NCI-H2081 (cell line): Measurements from ENCODE around the gene SIRT7.
"Not testable (repeated sequence)": the region's sequence is repeated elsewhere in the genome, so short reads cannot be mapped to it uniquely, and the experiment has no call there.

Experiments used
- DNase-seq, 2 experiments: peaks; one replicate each; lab custom pipeline; 2025; lab: John Stamatoyannopoulos, UW

SIRT7 gene

DNA sequence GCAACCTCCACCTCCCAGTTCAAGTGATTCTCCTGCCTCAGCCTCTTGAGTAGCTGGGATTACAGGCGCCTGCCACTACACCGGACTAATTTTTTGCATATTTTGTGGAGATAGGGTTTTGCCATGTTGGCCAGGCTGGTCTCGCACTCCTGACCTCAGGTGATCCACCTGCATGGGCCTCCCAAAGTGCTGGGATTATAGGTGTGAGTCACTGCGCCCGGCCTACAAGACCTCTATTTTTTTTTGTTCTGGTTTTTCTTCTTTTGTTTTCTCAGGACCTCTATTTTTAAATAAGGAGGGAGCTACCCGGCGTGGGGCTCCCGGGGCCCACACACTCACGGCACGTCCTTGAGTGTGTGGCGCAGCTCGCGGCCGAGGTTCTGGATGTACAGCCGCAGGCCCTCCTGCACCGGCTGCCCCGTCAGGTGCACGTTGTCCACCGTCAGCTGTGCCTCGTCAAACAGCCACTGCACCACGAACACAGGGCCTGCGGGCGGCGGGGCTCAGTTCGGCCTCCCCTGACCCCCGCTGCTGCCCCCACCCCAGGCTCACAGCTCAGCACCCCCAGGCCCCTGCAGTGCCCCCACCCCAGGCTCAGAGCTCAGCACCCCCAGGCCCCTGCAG, 37.2 kb upstream of the SIRT7 start:
- no peak for DNase-seq

DNA sequence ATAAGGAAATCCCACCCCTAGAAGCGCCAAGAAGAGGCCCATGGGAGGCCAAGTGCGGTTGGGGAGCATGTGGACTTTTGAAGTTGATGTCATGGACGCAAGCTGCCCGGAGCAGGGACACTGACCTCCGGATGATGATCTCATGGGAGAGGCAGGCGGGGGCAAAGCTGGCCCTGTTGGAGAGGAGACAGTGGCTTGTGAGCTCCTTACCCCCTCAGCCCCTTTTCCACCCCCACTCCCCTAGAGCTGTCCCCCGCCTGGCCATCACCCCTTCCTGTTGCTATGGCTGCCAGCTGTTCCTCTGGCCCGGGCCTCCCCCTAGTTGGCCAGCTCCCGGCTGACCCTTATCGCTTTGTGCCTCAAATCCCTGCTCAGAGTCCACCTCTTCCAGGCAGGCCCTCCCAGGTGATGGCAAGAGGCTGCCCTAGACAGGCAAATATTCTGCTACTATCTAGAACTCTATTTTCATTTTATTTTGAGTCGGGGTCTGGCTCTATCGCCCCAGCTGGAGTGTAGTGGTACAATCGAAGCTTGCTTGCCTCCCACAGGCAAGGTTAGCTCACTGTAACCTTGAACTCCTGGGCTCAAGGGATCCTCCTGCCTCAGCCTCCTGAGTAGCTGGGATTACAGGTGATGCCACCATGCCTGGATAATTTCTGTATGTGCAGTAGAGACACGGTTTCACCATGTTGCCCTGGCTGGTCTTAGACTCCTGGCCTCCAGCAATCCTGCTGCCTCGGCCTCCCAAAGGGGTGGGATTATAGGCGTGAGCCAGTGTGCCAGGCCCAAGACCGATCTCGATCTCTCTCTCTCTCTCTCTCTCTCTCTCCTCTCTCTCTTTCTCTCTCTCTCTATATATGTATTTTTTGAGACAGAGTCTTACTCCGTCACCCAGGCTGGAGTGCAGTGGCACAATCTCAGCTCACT, 36.4 kb upstream of the SIRT7 start:
- no peak for DNase-seq

DNA sequence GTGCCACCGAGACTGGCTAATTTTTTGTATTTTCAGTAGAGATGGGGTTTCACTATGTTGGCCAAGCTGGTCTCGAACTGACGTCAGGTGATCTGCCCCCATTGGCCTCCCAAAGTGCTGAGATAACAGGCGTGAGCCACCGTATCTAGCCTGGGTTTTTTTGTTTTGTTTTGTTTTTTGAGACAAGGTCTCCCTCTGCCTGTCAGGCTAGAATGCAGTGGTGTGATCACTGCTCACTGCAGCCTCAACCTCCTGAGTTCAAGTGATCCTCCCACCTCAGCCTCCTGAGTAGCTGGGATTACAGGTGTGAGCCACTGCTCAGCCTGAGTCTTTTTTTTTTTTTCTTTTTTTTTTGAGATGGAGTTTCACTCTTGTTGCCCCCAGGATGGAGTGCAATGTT, 35.5 kb upstream of the SIRT7 start:
- not testable (repeated sequence) for DNase-seq

DNA sequence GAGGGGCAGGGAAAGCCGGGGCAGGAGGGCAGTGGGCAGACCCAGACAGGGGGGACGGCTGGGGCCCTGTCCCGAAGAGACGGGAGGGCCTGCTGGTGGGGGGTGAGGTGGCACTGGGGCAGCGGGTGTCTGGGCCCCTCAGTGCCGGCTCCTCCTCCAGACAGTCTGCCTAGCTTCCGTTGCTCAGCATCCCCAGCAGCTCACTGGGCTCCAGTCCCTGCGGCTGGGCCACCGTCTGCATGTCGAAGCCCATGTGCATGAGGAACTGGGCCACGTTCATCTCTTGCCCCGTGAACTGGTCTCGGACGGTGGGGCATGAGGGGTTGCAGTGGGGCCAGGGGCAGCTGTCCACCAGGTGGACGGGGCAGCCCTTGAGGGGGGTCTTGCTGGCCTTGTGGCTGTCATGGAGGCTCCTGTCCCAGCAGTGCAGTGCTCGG, 34.8 kb upstream of the SIRT7 start:
- no peak for DNase-seq

DNA sequence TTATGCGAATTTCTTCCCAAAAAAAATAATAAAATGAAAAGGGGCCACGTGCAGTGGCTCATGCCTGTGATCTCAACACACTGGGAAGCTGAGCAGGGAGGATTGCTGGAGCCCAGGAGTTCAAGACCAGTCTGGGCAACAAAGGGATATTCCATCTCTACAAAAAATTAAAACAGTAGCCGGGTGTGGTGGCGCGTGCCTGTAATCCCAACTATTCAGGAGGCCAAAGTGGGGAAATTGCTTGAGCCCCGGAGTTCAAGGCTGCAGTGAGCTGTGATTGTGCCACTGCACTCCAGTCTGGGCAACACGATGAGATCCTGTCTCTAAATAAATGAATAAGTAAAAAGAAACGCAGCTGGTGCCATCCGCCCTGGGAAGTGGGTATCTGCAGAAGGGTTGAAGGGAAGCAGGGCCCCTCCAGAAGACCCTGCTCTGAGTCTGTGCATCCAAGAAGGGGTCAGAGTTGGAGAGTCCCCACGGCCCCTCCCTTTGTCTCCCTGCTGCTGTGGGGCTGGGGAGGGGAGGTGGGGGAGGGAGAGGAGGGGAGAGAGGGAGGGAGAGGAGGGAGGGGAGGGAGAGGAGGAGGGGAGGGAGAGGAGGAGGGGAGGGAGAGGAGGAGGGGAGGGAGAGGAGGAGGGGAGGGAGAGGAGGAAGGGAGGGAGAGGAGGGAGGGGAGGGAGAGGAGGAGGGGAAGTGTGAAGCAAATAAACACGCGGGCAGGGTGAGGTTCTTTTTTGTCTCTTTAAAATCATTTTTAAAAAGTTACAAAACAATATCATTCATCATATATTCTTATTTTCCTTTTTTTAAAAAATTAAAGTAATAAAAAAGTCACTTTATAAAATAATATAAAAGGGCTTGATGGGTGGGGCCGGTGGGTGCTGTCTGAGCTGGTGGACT, 34.1 kb upstream of the SIRT7 start:
- no peak for DNase-seq

DNA sequence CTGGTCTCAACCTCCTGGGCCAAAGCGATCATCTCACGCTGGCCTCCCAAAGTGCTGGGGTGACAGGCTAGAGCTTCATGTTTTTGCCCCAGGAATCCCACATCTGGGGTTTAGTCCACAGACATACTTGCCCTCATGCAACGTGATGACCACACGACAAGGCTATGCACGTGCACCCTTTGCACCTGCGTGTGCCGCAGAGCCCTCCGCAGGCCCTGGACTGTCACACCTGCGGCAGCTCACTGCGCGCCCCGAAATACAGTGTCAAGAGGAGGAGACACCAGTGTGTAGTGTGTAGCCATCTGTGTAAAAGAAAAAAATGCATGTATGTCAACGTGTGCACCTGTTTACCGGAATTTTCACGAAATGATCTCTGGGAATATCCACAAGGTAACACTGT, 32.5 kb upstream of the SIRT7 start:
- DNase-seq, result no peak

DNA sequence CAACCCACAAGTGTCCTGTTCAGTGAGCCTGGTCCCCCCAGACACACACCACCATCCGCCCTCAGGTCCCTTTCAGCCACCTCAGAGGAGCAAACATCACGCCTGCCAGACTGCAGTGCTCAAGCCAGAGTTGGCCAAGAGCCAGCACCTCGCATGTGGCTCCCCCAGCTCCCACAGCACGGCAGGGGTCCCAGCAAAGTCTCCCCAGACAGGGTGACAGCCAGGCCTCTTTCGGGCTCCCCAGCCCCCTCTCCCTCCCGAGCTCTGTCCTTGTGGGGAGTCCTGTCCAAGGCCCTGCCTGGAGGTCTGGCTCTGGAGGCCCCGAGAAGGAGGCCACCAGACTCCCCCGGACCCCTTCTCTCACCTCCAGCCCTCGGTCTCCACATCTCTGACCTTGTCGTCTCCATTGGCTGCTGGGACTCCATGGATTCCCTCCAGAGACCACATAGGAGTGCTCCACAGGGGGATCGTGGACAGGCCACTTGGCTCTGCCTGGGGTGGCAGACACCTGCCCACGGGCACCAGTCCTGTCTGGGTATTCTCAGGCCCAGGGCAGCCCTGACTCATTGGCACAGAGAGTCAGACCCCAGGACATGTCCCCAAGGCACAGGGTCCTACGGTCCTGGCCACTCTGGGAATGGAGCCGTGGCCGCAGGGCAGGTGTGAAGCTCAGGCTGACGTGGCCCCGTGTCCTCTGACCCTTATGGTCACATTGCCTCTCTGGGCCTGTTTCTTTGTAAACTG, 30.8 kb upstream of the SIRT7 start:
- no peak for DNase-seq

DNA sequence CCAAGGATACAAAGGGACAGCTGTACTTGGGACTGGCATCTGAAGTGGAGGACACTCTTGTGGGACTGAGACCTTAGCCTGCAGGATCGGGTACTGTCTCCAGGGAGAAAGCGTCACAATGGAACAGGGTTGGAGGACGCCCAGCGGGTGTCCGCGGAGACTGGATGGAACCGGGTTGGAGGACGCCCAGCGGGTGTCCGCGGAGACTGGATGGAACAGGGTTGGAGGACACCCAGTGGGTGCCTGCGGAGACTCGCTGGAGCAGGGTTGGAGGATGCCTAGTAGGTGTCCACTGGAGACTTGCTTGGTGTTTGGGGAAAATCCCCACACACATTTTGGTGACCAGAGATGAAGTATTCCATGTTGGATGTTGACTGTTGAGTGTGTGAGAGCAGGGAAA, 29.2 kb upstream of the SIRT7 start, which contains the start of gene MYADML2:
MYADML2 (minus strand) TSS at position 45 of the 400 bp plus-strand sequence. CDS start 5,492 bp downstream, outside the sequence.
- DNase-seq, result no peak

DNA sequence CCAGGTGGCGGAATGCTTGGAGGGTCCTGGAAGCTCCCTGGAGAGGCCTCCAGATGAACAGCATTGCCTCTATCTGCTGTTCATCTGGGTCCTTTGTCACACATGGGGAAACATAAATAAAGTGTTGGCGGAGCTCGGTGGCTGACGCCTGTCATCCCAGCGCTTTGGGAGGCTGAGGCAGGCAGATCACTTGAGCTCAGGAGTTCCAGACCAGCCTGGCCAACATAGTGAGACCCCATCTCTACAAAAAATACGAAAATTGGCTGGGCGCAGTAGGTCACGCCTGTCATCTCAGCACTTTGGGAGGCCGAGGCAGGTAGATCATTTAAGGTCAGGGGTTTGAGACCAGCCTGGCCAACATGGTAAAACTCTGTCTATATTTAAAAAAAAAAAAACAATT, 26.9 kb upstream of the SIRT7 start:
- DNase-seq, result no peak

DNA sequence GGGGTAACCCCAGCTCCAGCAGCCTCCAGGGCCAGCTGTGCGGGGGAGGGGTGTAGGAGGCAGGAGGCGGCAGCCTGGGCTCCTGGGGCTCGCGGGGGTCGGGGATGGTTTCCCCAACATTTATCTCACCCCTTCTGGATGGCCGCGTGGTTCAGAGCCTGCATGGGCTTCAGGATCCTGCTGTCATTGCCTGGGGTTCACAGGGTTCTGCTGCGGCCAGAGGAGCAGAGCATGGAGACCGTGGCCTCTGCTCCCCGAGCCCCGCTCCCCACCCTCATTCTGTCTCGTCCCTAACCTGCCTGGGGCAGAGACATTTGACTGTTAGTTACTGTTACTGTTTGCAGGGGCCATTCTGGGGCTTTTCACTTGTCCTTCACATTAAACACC, 24.2 kb upstream of the SIRT7 start:
- DNase-seq, result no peak

DNA sequence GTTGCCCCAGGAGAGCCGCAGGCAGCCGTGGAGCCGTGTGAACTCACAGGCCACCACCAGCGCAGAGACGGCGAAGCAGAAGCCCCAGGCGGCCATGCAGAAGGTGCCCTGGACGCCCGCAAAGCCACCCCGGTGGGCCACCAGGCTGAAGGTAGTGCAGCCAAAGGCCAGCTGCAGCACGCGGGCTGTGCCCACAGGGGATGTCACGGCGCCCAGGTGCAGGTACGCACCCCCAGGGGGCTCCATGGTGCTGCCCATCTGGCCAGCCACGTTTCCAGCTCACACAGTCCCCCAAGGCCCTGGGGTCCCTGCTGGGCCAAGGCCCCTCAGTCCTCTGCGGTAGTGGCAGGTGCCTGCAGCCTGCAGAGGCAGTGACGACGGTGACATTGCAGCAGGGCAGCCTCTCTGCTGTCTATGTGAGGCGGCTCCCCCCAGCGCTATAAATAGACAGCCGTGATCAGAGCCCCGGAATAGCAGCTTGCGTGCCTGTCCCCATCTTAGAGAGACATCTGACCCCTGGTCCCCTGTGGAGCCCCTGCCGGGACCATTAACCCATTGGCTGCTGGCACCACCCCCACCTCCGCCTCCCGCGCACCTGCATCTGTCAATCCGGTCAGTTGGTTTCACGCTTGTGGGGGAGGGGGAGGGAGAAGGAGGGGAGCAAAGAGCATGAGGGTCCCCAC, 23.6 kb upstream of the SIRT7 start:
- no peak for DNase-seq

DNA sequence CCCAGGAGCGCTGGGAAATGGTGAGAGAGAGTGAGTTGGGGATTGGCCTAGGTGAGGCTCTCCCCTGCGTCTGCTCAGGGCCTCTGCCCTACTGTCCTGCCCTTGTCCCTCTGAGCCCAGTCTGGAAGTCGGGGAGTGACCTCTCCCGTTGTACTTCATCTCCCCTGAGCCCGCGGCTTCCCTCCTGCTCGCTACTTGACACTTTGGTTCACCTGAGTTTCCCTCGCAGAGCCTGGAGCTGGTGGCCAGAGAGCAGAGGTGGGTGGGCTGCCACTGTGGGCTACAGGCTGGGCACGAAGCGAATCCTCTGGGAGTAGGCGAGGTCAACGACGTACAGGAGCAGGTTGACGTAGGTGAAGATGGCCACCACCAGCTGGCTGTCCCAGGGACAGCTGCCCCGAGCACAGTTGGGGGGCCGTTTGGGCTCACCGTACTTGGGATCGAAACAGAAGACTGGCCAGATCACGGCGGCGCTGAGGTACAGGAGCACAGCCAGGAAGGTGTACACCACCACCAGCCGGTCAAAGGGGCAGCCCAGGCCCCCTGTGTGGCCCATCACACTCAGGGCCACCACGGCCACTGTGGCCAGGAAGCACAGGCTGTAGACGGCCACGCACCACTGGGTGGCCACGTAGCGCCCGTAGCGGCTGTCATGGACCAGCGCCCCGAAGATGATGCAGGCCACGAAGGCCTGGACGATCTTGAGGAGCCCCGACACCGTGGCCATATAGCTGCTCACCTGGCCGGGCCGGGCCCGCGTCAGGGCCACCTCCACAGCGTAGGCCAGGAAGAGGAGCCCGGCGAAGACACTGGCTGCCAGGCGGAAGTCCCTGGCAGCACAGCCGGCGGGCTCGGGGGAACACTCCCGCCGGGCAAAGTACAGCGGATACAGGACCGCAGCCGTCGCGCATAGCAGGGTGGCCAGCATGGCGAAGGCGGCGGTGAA, 22.8 kb upstream of the SIRT7 start:
- DNase-seq, result no peak

DNA sequence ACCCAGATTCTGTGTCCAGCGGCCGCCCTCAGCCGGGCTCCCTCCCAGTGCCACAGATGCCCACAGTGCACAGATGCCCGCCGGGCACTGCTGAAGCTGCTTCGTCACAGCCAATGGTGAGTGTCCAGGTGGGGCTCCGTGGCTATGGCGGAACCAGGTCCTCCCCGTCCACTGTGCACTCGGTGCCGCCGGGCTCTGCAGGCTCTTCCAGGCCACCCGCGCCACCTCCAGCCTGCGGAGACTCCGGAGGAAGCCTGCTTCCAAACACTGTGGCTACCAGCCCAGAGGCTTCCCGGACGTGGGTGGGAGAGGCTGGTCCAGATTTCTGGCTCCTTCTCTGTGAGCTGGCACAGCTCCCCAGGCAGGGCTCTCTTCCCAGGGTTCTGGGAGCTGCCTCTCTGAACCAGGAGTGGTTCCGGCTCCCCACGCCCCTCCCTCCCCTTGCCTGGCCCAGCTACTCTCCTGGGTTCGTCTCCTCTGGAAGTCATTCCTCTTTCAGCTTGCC, 22.0 kb upstream of the SIRT7 start:
- no peak for DNase-seq

DNA sequence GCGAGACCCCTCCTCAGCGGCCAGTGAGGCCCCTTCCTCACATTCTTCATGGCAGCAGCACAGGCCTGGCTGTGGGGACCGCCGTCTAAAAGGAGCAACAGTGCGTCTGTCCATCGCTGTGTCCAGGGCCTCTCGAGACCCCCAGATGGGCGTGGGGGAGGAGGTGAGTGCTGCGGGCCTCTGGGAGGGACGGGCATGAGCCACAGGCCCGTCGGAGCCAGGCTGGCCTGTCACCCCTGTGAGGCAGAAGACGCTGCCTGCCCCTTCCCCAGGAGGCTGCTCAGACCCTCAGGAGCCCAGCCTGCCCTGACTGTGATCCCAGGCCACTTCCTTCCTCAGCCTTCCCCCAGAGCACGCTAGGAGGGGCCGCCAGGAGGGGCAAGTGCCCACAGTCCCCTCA, 21.2 kb upstream of the SIRT7 start:
- DNase-seq, result no peak

DNA sequence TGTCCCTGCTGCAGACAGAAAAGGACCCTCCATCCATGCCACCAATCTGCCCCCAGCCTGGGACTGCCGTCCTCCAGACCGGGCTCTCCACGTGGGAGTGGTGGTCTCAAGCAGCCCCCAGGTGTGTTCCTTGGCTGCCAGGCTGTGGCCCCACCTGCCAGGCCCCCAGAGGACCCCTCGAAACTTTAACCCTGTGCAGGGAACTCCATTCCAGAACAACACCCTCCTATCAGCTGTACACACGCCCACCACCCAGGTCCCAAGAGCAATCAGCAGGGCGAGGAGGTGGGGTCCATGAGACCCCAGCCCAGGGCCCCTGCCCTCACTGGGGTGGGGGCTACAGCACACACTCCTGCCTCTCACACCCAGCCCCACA, 17.7 kb upstream of the SIRT7 start:
- DNase-seq, result no peak

DNA sequence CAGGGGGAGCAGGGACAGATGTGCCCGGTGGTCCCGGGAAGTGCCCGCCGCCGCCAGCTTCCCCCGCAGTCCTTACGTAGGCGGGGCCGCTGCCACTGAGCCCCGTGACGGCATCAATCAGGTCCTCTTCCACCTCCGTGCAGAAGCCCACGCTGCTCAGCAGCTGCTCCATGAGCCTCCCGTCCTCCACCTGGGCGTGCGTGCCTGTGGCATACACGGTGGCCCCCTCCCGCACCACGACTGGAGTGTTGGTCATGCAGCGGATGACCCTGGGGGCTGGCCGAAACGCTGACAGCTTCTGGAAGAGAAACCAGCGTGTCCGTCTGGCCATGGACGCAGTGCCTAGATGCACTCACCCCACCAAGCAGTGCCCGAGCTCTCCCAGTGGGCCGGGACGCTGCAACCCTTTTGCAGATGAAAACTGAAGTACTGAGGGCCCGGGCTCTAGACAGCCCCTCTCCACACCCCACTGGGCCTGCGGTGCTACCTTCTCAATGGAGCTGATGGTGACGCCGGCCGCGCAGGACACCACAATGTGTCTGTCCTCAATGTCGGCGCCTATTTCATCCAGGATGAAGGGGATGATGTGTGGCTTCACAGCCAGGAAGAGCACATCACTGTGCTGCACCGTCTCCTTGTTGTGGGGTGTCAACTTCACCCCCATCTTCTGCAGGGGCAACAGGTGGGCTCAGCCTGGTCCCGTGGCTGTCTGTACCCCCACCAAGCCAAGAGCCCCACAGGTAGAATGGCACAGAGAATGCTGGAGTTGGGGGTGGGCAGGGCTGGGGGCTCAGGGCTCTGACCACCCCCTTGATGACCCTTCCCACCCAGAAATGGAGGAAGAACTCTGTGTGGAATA, 17.1 kb upstream of the SIRT7 start:
- DNase-seq, result no peak

DNA sequence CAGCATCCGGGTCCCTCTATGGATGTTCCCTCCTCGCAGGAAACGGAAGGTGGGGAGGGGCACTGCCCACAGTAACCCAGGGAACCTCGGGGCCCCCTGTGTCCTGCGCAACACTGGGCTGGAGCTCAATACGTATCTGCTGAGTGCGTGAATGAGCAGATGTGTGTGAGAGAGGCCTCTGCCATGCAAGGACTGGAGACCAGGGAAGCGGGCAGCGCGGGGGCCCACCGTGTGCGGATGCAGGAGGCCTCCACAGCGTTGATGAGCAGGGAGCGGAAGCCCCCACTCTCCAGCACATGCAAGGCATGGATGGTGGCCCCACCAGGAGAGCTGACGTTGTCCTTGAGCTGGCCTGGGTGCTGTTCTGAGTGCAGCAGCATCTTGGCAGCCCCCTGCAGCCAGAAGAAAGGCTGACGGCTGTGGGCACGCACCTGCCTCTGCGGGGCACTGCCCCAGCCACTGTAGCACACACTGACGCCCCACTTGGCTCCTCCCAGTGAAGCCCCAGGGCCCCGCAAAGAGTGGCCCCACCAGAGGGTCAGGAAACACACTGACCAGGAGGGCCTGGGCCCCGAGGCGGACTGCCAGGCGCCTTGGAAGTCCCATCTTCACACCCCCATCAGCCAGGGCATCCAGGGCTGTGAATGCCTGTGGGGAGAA, 16.3 kb upstream of the SIRT7 start:
- DNase-seq, result no peak

DNA sequence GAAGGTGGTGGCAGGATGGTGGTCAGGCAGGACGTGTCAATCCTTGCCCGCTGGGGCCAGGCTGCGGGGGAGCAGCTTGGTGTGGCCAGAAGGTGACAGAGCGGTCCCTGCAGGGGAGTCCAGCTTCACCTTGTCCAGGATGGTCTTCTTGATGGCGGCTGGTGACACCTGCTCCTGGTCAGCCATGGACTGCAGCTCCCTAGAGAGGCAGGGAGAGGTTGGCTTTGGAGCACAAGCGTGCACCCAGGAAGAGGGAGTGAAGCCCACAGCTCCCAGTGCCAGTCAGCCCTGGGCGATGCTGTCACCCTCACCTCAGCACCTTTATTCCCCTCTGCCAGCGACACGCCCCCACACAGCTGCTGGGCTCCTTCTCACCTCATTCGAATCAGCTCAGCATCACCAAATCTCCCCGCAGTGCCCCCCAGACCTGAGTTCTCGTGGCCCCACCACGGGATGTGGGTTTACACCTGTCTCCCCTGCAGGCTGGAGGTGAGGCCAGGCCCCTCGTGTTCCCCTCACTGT, 15.3 kb upstream of the SIRT7 start:
- no peak for DNase-seq
